ENCODE data around the gene SLA2.
"Not testable (repeated sequence)": the region's sequence is repeated elsewhere in the genome, so short reads cannot be mapped to it uniquely, and the experiment has no call there.

DNA sequence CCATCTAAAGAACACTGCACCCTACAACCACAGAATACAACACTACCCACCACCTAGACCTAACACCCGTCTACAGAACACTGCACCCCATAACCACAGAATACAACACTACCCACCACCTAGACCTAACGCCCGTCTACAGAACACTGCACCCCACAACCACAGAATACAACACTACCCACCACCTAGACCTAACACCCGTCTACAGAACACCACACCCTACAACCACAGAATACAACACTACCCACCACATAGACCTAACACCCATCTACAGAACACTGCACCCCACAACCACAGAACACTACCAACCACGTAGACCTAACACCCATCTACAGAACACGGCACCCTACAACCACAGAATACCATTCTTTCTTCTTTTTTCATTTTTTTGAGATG lies 81.3 kb downstream of the SLA2 start:
- TF ChIP-seq, protein P1, sequence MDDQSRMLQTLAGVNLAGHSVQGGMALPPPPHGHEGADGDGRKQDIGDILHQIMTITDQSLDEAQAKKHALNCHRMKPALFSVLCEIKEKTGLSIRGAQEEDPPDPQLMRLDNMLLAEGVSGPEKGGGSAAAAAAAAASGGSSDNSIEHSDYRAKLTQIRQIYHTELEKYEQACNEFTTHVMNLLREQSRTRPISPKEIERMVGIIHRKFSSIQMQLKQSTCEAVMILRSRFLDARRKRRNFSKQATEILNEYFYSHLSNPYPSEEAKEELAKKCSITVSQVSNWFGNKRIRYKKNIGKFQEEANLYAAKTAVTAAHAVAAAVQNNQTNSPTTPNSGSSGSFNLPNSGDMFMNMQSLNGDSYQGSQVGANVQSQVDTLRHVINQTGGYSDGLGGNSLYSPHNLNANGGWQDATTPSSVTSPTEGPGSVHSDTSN (IDR thresholded peaks at IDR 0.05) = not testable (repeated sequence)
- not testable (repeated sequence) for TF ChIP-seq POLR2A (IDR thresholded peaks at IDR 0.05; ENCODE audit: low read length); EHMT2 (IDR thresholded peaks at IDR 0.05; ENCODE audit: low read depth); RCOR1 (IDR thresholded peaks at IDR 0.05; ENCODE audit: low read depth, low read length); EP300 (IDR thresholded peaks at IDR 0.05); CEBPB (IDR thresholded peaks at IDR 0.05); JUN (IDR thresholded peaks at IDR 0.05); MYC (IDR thresholded peaks at IDR 0.05; ENCODE audit: borderline replicate concordance, low read length); MAZ (IDR thresholded peaks at IDR 0.05; ENCODE audit: borderline replicate concordance, low read depth, low read length)
- TF ChIP-seq, protein P2, sequence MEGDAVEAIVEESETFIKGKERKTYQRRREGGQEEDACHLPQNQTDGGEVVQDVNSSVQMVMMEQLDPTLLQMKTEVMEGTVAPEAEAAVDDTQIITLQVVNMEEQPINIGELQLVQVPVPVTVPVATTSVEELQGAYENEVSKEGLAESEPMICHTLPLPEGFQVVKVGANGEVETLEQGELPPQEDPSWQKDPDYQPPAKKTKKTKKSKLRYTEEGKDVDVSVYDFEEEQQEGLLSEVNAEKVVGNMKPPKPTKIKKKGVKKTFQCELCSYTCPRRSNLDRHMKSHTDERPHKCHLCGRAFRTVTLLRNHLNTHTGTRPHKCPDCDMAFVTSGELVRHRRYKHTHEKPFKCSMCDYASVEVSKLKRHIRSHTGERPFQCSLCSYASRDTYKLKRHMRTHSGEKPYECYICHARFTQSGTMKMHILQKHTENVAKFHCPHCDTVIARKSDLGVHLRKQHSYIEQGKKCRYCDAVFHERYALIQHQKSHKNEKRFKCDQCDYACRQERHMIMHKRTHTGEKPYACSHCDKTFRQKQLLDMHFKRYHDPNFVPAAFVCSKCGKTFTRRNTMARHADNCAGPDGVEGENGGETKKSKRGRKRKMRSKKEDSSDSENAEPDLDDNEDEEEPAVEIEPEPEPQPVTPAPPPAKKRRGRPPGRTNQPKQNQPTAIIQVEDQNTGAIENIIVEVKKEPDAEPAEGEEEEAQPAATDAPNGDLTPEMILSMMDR (IDR thresholded peaks at IDR 0.05) = not testable (repeated sequence)
